Effector memory CD4-positive, alpha-beta T cell (primary cell): ENCODE measurements around the gene PPP1R12A.

Experiments used
- DNase-seq, 3 donors: peaks; one replicate each; pipeline ENCODE4 v3.0.0-alpha.2; 2020
- H3K27ac ChIP-seq: 2 replicates; pipeline ENCODE4 v1.7.0; 2013; ENCODE audit warnings: mild to moderate bottlenecking, low read length, moderate library complexity; ENCODE audit not compliant: insufficient read depth, poor library complexity, severe bottlenecking
- H3K27me3 ChIP-seq: replicated peaks from 2 replicates; pipeline ENCODE4 v1.7.0; 2013; ENCODE audit warnings: mild to moderate bottlenecking, low read length; ENCODE audit not compliant: insufficient read depth, control insufficient read depth, poor library complexity, severe bottlenecking
- H3K36me3 ChIP-seq: 2 replicates; pipeline ENCODE4 v1.7.0; 2013; ENCODE audit warnings: mild to moderate bottlenecking, low read length, moderate library complexity; ENCODE audit not compliant: control insufficient read depth, insufficient read depth
- H3K4me1 ChIP-seq: 2 replicates; pipeline ENCODE4 v1.7.0; 2013; ENCODE audit warnings: low read length, mild to moderate bottlenecking; ENCODE audit not compliant: control insufficient read depth, insufficient read depth, poor library complexity, severe bottlenecking
- H3K4me3 ChIP-seq: 2 replicates; pipeline ENCODE4 v1.7.0; 2013; ENCODE audit warnings: low read length, low read depth, mild to moderate bottlenecking; ENCODE audit not compliant: insufficient read depth, poor library complexity, severe bottlenecking
- H3K9me3 ChIP-seq: 2 replicates; pipeline ENCODE4 v1.7.0; 2013; ENCODE audit warnings: mild to moderate bottlenecking, low read length, moderate library complexity; ENCODE audit not compliant: control insufficient read depth

PPP1R12A gene

GRCh38 chr12:79900199-79900598, 34.7 kb downstream of the PPP1R12A start:
- Histone ChIP-seq H3K27ac (no peak overlapping the region), H3K4me3 (no peak overlapping the region), H3K36me3 (no peaks in the 10 kb centered on the region), H3K27me3 (no peaks in the 10 kb centered on the region), H3K4me1 (peaks cover 3% of the 10 kb centered on the region), H3K9me3 (no peaks in the 10 kb centered on the region)
- no peak for DNase-seq

DNA sequence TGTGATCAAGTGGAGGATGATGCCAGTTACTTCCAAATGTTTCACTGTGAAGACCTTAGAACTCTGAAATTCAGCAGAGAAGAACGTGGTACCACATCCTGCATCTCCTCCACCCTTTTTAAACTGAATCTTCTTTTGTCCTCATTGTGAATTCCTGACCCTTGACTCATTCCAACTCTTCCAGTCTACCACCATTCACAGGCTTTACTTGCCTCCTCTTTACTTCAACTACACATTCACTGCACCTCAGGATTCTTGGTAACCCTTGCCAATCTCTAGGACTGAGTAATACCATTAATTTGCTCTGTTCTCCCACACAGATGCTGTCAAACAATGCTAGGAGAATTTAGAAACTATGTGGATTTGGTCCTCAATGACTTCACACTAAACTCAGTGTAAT, 37.3 kb downstream of the PPP1R12A start:
- Histone ChIP-seq H3K4me3 (no peak overlapping the region), H3K27ac (no peak overlapping the region), H3K27me3 (no peaks in the 10 kb centered on the region), H3K9me3 (no peaks in the 10 kb centered on the region), H3K36me3 (no peaks in the 10 kb centered on the region), H3K4me1 (peaks cover 3% of the 10 kb centered on the region)
- no peak for DNase-seq

DNA sequence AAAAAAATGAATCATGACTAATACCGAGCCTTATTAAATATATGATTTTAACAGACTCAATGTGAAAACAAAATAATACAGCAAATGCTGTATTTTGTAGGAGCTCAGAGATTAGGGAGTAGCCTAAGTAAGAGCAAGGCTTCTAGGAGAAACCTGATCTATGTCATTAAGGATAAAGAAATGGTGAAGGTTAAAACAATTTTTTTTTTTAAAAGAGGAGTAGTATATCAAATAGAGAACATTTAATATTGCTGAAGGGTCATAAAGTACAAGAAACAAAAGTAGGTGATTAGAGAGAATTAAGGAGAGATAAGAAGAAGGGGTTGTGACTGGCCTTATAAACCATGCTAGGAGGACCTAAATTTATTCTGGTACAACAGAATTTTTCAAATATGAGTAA, 39.1 kb downstream of the PPP1R12A start:
- peaks cover 3% of the 10 kb centered on the region for H3K4me1 ChIP-seq
- H3K4me3 ChIP-seq, result no peak overlapping the region
- no peaks in the 10 kb centered on the region for H3K9me3 ChIP-seq
- H3K36me3 ChIP-seq, result no peaks in the 10 kb centered on the region
- H3K27me3 ChIP-seq, result no peaks in the 10 kb centered on the region
- H3K27ac ChIP-seq, result no peak overlapping the region
- DNase-seq, result no peak

DNA sequence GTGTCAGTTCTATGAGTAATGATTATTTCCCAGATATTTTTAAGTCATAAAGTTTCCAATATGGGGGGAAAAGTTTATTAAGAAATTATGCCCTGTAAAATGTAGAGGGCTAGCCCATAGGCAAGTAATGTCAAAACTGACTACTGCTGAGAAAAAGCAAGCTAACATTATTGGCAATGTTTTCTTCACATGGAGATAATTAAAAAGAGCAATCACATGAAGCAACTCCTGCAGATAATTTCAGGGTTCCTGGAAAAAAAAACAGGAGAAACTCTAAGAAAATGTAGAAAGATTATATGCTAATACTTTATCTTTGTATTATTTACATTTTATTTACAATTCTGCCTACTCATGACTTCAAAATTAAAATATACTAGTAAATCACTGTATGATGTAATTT, 39.8 kb downstream of the PPP1R12A start:
- Histone ChIP-seq H3K36me3 (no peaks in the 10 kb centered on the region), H3K9me3 (no peaks in the 10 kb centered on the region), H3K27me3 (no peaks in the 10 kb centered on the region), H3K4me3 (no peak overlapping the region), H3K4me1 (peaks cover 3% of the 10 kb centered on the region), H3K27ac (no peak overlapping the region)
- DNase-seq, result no peak

DNA sequence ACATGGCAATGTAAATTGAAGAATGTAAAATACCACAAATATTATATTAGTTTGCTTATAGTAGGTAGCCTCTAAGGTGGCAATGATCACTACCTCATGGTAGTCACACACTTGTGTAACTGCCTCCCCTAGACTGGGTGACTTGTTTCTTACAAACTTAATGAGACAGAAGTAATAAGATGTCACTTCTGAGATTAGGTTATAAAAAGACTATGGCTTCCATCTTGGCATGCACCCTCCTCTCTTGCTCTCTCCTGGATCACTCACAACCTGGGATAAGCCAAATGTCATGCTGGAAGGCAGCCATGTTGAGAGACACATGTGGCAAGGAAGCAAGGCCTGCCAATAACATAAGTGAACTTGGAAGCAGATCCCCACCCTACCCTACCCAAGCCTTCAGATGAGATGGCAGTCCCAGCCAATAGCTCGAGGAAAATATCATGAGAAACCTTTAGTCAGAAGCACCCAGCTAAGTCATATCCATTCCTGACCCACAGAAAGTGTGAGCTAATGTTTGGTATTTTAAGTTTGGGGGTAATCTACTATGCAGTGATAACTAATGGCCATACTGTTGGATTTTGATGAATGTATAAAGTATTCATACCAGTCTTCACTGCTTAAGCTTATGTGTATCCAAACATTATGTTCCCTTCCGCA, 43.3 kb downstream of the PPP1R12A start:
- Histone ChIP-seq H3K27ac (no peak overlapping the region), H3K4me1 (peaks cover 5% of the 10 kb centered on the region), H3K4me3 (no peak overlapping the region), H3K27me3 (no peaks in the 10 kb centered on the region), H3K9me3 (no peaks in the 10 kb centered on the region), H3K36me3 (no peaks in the 10 kb centered on the region)
- no peak for DNase-seq

GRCh38 chr12:79887890-79888289, 47.0 kb downstream of the PPP1R12A start:
- no peak overlapping the region for H3K4me3 ChIP-seq
- H3K4me1 ChIP-seq, result peaks cover 5% of the 10 kb centered on the region
- no peaks in the 10 kb centered on the region for H3K36me3 ChIP-seq
- no peak overlapping the region for H3K27ac ChIP-seq
- H3K9me3 ChIP-seq, result no peaks in the 10 kb centered on the region
- no peaks in the 10 kb centered on the region for H3K27me3 ChIP-seq
- DNase-seq, result no peak

DNA sequence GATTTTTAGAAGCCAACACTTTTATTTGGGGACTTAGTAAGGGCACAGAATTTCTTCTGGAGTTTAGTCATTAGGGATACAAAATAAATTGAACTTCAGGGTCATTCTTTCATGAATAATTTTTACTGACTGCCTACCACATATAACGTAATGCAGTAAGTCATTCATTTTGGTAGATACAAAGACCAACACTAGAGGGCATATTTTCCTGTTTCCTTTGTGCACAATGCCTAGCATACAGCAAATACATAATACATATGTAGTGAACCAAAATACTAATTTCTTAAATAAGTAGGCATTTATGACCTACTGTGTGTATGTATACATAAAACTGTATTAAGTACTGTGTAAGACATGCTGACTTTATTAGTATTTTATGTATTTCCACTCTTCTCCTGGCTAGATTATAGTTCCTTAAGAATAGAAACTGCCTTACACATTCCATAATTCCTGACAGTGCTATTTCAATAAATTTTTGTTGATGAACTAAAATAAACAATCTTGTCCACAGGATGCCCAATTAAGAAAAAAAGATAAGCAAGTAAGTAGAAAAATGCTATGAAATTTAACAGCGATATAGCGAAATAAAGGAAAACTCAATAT, 47.9 kb downstream of the PPP1R12A start:
- Histone ChIP-seq H3K9me3 (no peaks in the 10 kb centered on the region), H3K4me1 (peaks cover 12% of the 10 kb centered on the region), H3K36me3 (no peaks in the 10 kb centered on the region), H3K27me3 (no peaks in the 10 kb centered on the region), H3K4me3 (no peak overlapping the region), H3K27ac (no peak overlapping the region)
- no peak for DNase-seq

DNA sequence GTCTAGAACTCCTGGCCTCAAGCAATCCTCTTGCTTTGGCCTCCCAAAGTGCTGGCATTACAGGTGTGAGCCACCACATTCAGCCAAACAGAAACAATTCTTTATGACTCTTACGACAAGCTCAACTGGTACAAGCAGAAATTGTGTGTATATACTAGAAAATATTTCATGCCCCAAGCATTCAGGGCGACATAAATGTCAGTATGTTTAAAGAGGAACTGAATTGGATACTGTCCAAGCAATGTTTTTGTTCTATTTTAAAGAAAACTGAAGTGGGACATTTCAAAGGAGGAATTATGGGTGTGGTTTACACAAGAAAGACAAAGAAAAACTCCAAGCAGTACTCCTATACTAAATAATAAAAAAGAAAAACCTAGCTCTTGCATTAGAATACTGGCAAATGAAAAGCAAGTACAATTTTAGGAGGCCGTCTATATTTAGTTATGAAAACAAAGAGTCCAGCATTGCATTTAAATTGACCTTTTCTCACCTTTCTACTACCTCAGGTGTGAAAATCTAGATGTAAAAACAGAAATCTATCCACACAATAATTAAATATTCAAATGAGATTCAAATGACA, 48.9 kb downstream of the PPP1R12A start:
- DNase-seq, result no peak
- H3K4me3 ChIP-seq, result no peak overlapping the region
- H3K27me3 ChIP-seq, result no peaks in the 10 kb centered on the region
- no peaks in the 10 kb centered on the region for H3K9me3 ChIP-seq
- no peaks in the 10 kb centered on the region for H3K36me3 ChIP-seq
- no peak overlapping the region for H3K27ac ChIP-seq
- H3K4me1 ChIP-seq, result peaks cover 16% of the 10 kb centered on the region

- no peak overlapping the region for H3K4me3 ChIP-seq
- H3K9me3 ChIP-seq, result no peaks in the 10 kb centered on the region
- no peaks in the 10 kb centered on the region for H3K27me3 ChIP-seq
- no peaks in the 10 kb centered on the region for H3K36me3 ChIP-seq
- no peak for DNase-seq
- H3K4me1 ChIP-seq, result peaks cover 16% of the 10 kb centered on the region
- H3K27ac ChIP-seq, result no peak overlapping the region
Observed at GRCh38 chr12:79884401-79885006, 50.4 kb downstream of the PPP1R12A start.

DNA sequence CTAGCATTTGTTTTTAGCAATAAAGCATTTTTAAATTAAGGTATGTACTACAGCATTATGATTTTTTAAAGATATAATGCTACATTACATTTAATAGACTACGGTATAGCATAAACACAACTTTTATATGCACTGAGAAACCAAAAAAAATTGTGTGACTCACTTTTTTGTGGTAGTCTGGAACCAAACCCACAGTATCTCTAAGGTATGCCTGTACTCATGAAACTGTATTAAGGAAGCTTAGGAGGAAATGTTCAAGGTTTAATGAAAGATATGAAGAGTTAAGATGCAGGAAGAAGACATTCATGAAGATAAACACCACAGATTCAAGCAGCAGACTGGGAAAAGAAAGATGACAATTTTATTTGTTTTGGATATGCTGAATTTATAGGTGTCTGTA, 51.7 kb downstream of the PPP1R12A start:
- H3K9me3 ChIP-seq, result no peaks in the 10 kb centered on the region
- no peak for DNase-seq
- no peaks in the 10 kb centered on the region for H3K36me3 ChIP-seq
- no peaks in the 10 kb centered on the region for H3K27me3 ChIP-seq
- H3K4me3 ChIP-seq, result no peak overlapping the region
- H3K27ac ChIP-seq, result no peak overlapping the region
- H3K4me1 ChIP-seq, result peaks cover 11% of the 10 kb centered on the region
